Neuronal stem cell (in vitro differentiated cells): ENCODE measurements around the gene MBOAT1.

Experiments
- DNase-seq: peaks from one replicate; pipeline ENCODE4 v3.0.0-alpha.2; 2013; ENCODE audit warnings: low spot score
- H2AFZ ChIP-seq: one replicate; pipeline ENCODE4 v1.6.1; 2013; ENCODE audit warnings: mild to moderate bottlenecking, low read length, inconsistent platforms
- H2AK5ac ChIP-seq: 2 replicates; pipeline ENCODE4 v1.6.1; 2013; ENCODE audit warnings: low read depth, mild to moderate bottlenecking, inconsistent platforms, low read length, moderate library complexity, mixed read lengths
- H2BK120ac ChIP-seq: 2 replicates; pipeline ENCODE4 v1.6.1; 2013; ENCODE audit warnings: low read depth, mild to moderate bottlenecking, inconsistent platforms, low read length, moderate library complexity, mixed read lengths
- H2BK12ac ChIP-seq: one replicate; pipeline ENCODE4 v1.6.1; 2013; ENCODE audit warnings: low read length, inconsistent platforms
- H2BK15ac ChIP-seq: 2 replicates; pipeline ENCODE4 v1.6.1; 2013; ENCODE audit warnings: mild to moderate bottlenecking, low read length, inconsistent platforms, mixed read lengths
- H2BK5ac ChIP-seq: one replicate; pipeline ENCODE4 v1.6.1; 2013; ENCODE audit warnings: inconsistent platforms, mild to moderate bottlenecking, low read length, moderate library complexity
- H3K14ac ChIP-seq: one replicate; pipeline ENCODE4 v1.6.1; 2013; ENCODE audit warnings: low read length, inconsistent platforms
- H3K18ac ChIP-seq: 2 replicates; pipeline ENCODE4 v1.6.1; 2013; ENCODE audit warnings: low read length, inconsistent platforms
- H3K23ac ChIP-seq: 2 replicates; pipeline ENCODE4 v1.6.1; 2013; ENCODE audit warnings: low read depth, mild to moderate bottlenecking, mixed read lengths, low read length, inconsistent platforms; ENCODE audit not compliant: poor library complexity
- H3K27ac ChIP-seq: replicated peaks from 3 replicates; pipeline ENCODE4 v1.5.1; 2013; ENCODE audit warnings: low read length, inconsistent platforms
- H3K27me3 ChIP-seq, 3 experiments: 2 replicates each; pipeline ENCODE4 v1.6.1; 2013; ENCODE audit warnings: low read length in 3 of 3, mild to moderate bottlenecking in 2 of 3, inconsistent platforms in 1 of 3, low read depth in 1 of 3, mixed read lengths in 1 of 3, moderate library complexity in 1 of 3; ENCODE audit not compliant: control insufficient read depth in 3 of 3, insufficient read depth in 3 of 3
- H3K36me3 ChIP-seq, 2 donors: replicated peaks in 1 of 2; 2 replicates each; pipeline ENCODE4 v1.6.1; 2013; ENCODE audit warnings: low read length in 2 of 2; ENCODE audit not compliant: control insufficient read depth in 2 of 2, insufficient read depth in 2 of 2
- H3K4ac ChIP-seq: 2 replicates; pipeline ENCODE4 v1.6.1; 2013; ENCODE audit warnings: inconsistent platforms, mild to moderate bottlenecking, low read length, moderate library complexity
- H3K4me1 ChIP-seq, 2 donors: 1 replicate in 1 of 2; 2 replicates in 1 of 2; pipeline ENCODE4 v1.6.1; 2013; ENCODE audit warnings: low read length in 2 of 2, low read depth in 1 of 2; ENCODE audit not compliant: control insufficient read depth in 2 of 2, insufficient read depth in 1 of 2
- H3K4me2 ChIP-seq: one replicate; pipeline ENCODE4 v1.6.1; 2013; ENCODE audit warnings: mild to moderate bottlenecking, low read length, inconsistent platforms; ENCODE audit not compliant: insufficient read depth, poor library complexity, severe bottlenecking
- H3K4me3 ChIP-seq, 2 donors: 2 replicates each; pipeline ENCODE4 v1.5.1; 2013; ENCODE audit warnings: low read length in 2 of 2, mild to moderate bottlenecking in 2 of 2, inconsistent platforms in 1 of 2, moderate library complexity in 1 of 2
- H3K79me1 ChIP-seq: one replicate; pipeline ENCODE4 v1.6.1; 2013; ENCODE audit warnings: low read depth, mild to moderate bottlenecking, inconsistent platforms, low read length, moderate library complexity
- H3K9ac ChIP-seq: one replicate; pipeline ENCODE4 v1.6.1; 2013; ENCODE audit warnings: mild to moderate bottlenecking, low read depth, low read length, inconsistent platforms; ENCODE audit not compliant: poor library complexity
- H3K9me3 ChIP-seq, 2 donors: replicated peaks in 1 of 2; 2 replicates each; pipeline versions ENCODE3 to v1.6.1; 2013; ENCODE audit warnings: low read length in 2 of 2, mild to moderate bottlenecking in 2 of 2, inconsistent platforms in 1 of 2, low read depth in 1 of 2, mixed read lengths in 1 of 2, moderate library complexity in 1 of 2; ENCODE audit not compliant: control insufficient read depth in 2 of 2, insufficient read depth in 1 of 2
- H4K8ac ChIP-seq: one replicate; pipeline ENCODE4 v1.6.1; 2013; ENCODE audit warnings: low read depth, mild to moderate bottlenecking, inconsistent platforms, low read length, moderate library complexity
- H4K91ac ChIP-seq: one replicate; pipeline ENCODE4 v1.6.1; 2013; ENCODE audit warnings: low read length, low read depth, mild to moderate bottlenecking, inconsistent platforms; ENCODE audit not compliant: poor library complexity
- WGBS, 2 donors: extraction: QIAGEN DNeasy Blood & Tissue Kit; methylation state at CpG; one replicate each; pipeline ENCODE4 v1.1.7; 2013; ENCODE audit warnings: missing lambda C conversion rate in 2 of 2, mixed read lengths in 1 of 2; ENCODE audit not compliant: insufficient read length in 2 of 2, insufficient replicate concordance in 1 of 2; ENCODE audit errors: extremely low coverage in 2 of 2; 5-methylcytosine and 5-hydroxymethylcytosine counted together

MBOAT1 gene

DNA sequence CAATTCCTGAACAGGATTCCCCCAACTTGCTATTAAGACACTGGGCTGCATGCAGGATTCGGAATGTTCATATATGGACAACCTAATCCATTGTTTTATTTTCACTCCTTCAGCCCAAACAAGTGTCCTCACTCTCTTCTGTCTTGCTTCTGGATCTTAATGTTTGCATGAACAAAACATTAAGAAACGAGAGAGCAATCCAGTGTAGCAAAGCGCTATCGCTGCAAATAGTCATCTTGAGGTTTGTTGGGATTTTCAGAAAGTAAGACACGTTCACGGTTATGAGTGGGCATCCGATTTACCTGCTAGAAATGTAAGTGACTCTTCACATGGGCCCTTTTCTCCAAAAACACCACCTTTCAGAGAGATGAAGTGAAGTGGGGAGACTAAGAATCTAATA is 156.4 kb downstream of the MBOAT1 start:
- H2AFZ ChIP-seq = peak overlapping the region; percentile 75
- H3K14ac ChIP-seq = no peak overlapping the region
- WGBS, 2 donors = no CpG with 5 or more reads among the region's 7 CpGs
- no peaks in the 10 kb centered on the region for H3K79me1 ChIP-seq
- H3K4me2 ChIP-seq = no peak overlapping the region
- no peak overlapping the region for H3K18ac ChIP-seq
- H3K9ac ChIP-seq = no peak overlapping the region
- no peak for DNase-seq
- no peak overlapping the region for H2BK5ac ChIP-seq
- no peak overlapping the region for H2BK15ac ChIP-seq
- H4K91ac ChIP-seq = no peak overlapping the region
- H2BK120ac ChIP-seq = no peak overlapping the region
- H2BK12ac ChIP-seq = no peak overlapping the region
- H3K4me3 ChIP-seq = no peak overlapping the region
- H2AK5ac ChIP-seq = no peak overlapping the region
- H3K23ac ChIP-seq = no peak overlapping the region
- no peak overlapping the region for H3K4ac ChIP-seq
- H4K8ac ChIP-seq = no peak overlapping the region
- H3K27me3 ChIP-seq = no peaks in the 10 kb centered on the region
- no peaks in the 10 kb centered on the region for H3K9me3 ChIP-seq
- no peaks in the 10 kb centered on the region for H3K36me3 ChIP-seq
- peaks cover 0 to 4% of the 10 kb centered on the region in 2 donors for H3K4me1 ChIP-seq
- H3K27ac ChIP-seq = no peak overlapping the region
